Neural progenitor cell (in vitro differentiated cells): ENCODE measurements around the gene TMEM121B. TPM values are rescaled to one million over a fixed set of nuclear protein-coding genes. Genes with fewer than 3 reads are reported as not detected.

Experiments
- DNase-seq: peaks from one replicate; pipeline ENCODE4 v3.0.0-alpha.2; 2016; ENCODE audit warnings: low spot score
- H2AFZ ChIP-seq: fragments of 200-600 bp; sonication (generic); replicated peaks from 2 replicates; pipeline ENCODE4 v1.6.1; 2016; ENCODE audit warnings: antibody characterized with exemption
- H3F3A ChIP-seq: fragments of 200-600 bp; sonication (generic); 2 replicates; pipeline ENCODE4 v1.6.1; 2016; ENCODE audit warnings: antibody characterized with exemption, low read depth
- H3K27ac ChIP-seq: fragments of 200-600 bp; sonication (generic); 2 replicates; pipeline ENCODE4 v1.5.1; 2016; ENCODE audit warnings: mild to moderate bottlenecking
- H3K27me3 ChIP-seq: fragments of 200-600 bp; sonication (generic); 2 replicates; pipeline ENCODE4 v1.6.1; 2016; ENCODE audit warnings: mild to moderate bottlenecking, moderate library complexity
- H3K36me3 ChIP-seq: fragments of 200-600 bp; sonication (generic); 2 replicates; pipeline ENCODE4 v1.5.1; 2016
- H3K4me1 ChIP-seq: fragments of 200-600 bp; sonication (generic); 2 replicates; pipeline ENCODE4 v1.6.1; 2016; ENCODE audit warnings: mixed run types
- H3K4me2 ChIP-seq: fragments of 200-600 bp; sonication (generic); 2 replicates; pipeline ENCODE4 v1.6.1; 2016
- H3K4me3 ChIP-seq: fragments of 200-600 bp; sonication (generic); 2 replicates; pipeline ENCODE4 v1.5.1; 2016
- H3K79me2 ChIP-seq: fragments of 200-600 bp; sonication (generic); 2 replicates; pipeline ENCODE4 v1.6.1; 2016; ENCODE audit warnings: low read depth
- H3K9ac ChIP-seq: fragments of 200-600 bp; sonication (generic); 2 replicates; pipeline ENCODE4 v1.6.1; 2016
- H3K9me3 ChIP-seq: fragments of 200-600 bp; sonication (generic); 2 replicates; pipeline ENCODE4 v1.5.1; 2016; ENCODE audit warnings: low read depth
- H4K20me1 ChIP-seq: fragments of 200-600 bp; sonication (generic); 2 replicates; pipeline ENCODE4 v1.6.1; 2016; ENCODE audit warnings: low read depth
- H3K27ac Mint-ChIP-seq: 3 replicates; pipeline ENCODE4 v1.8.0; 2021; ENCODE audit warnings: mixed read lengths
- H3K27me3 Mint-ChIP-seq: 2 replicates; pipeline ENCODE4 v1.8.0; 2022; ENCODE audit warnings: low read depth, mild to moderate bottlenecking, inconsistent platforms, moderate library complexity, mixed read lengths; ENCODE audit not compliant: insufficient read depth
- H3K36me3 Mint-ChIP-seq: 3 replicates; pipeline ENCODE4 v1.8.0; 2021; ENCODE audit warnings: mixed read lengths
- H3K4me1 Mint-ChIP-seq: 3 replicates; pipeline ENCODE4 v1.8.0; 2021; ENCODE audit warnings: mixed read lengths
- H3K4me3 Mint-ChIP-seq: 3 replicates; pipeline ENCODE4 v1.8.0; 2021; ENCODE audit warnings: mild to moderate bottlenecking, moderate library complexity, mixed read lengths
- H3K9me3 Mint-ChIP-seq: 3 replicates; pipeline ENCODE4 v1.8.0; 2020; ENCODE audit warnings: mixed read lengths
- CTCF ChIP-seq: fragments of 200-600 bp; sonication (generic); IDR thresholded peaks from 2 replicates; pipeline ENCODE4 v1.5.1; 2017; ENCODE audit warnings: antibody characterized with exemption, mild to moderate bottlenecking
- EZH2 ChIP-seq: fragments of 200-600 bp; sonication (generic); IDR thresholded peaks from 2 replicates; pipeline ENCODE4 v1.6.1; 2017; ENCODE audit warnings: antibody characterized with exemption, mild to moderate bottlenecking, moderate library complexity
- EZH2phosphoT487 ChIP-seq: fragments of 200-600 bp; sonication (generic); IDR thresholded peaks from 2 replicates; pipeline ENCODE4 v1.6.1; 2017; ENCODE audit warnings: antibody characterized with exemption
- total RNA-seq: library from RNA; depleted of rRNA; stranded (reverse); fragments of >200 nt; gene quantifications from 2 replicates; pipeline ENCODE4 v1.2.3, GENCODE V29; 2015; ENCODE audit warnings: low replicate concordance

Gene TMEM121B
- total RNA-seq, 1 donor from 2014 or later, result 2.8 TPM

- no peak overlapping the region for H3K27ac ChIP-seq
Measured at GRCh38 chr22:17118342-17118741, 2.8 kb downstream of the TMEM121B start.

GRCh38 chr22:17117890-17118289 lies 3.3 kb downstream of the TMEM121B start:
- Mint-ChIP-seq H3K9me3 (peaks cover 4% of the 10 kb centered on the region), H3K27me3 (peaks cover 19% of the 10 kb centered on the region), H3K4me1 (peaks cover 29% of the 10 kb centered on the region), H3K27ac (no peak overlapping the region), H3K4me3 (peak overlapping the region; percentile 41), H3K36me3 (peaks cover 5% of the 10 kb centered on the region)
- H3K27me3 ChIP-seq, result peaks cover 10% of the 10 kb centered on the region
- TF ChIP-seq CTCF (no peak), EZH2 (no peak), EZH2phosphoT487 (no peak)
- H3K4me3 ChIP-seq, result no peak overlapping the region
- no peaks in the 10 kb centered on the region for H3K9me3 ChIP-seq
- no peaks in the 10 kb centered on the region for H3K79me2 ChIP-seq
- H3F3A ChIP-seq, result peaks cover 47% of the 10 kb centered on the region
- peaks cover 38% of the 10 kb centered on the region for H4K20me1 ChIP-seq
- DNase-seq, result no peak
- no peak overlapping the region for H3K9ac ChIP-seq
- no peak overlapping the region for H3K27ac ChIP-seq
- H3K36me3 ChIP-seq, result no peaks in the 10 kb centered on the region
- no peak overlapping the region for H2AFZ ChIP-seq
- H3K4me1 ChIP-seq, result peaks cover 31% of the 10 kb centered on the region
- peak overlapping the region; percentile 66 for H3K4me2 ChIP-seq

More at GRCh38 chr22:17118342-17118741, 2.8 kb downstream of the TMEM121B start:
- no peaks in the 10 kb centered on the region for H3K79me2 ChIP-seq
- no peak overlapping the region for H3K4me3 ChIP-seq
- peaks cover 10% of the 10 kb centered on the region for H3K27me3 ChIP-seq
- H3K27ac Mint-ChIP-seq, result no peak overlapping the region
- H3K4me1 ChIP-seq, result peaks cover 31% of the 10 kb centered on the region
- no peaks in the 10 kb centered on the region for H3K9me3 ChIP-seq
- peak overlapping the region; percentile 79 for H3K4me3 Mint-ChIP-seq
- no peak for DNase-seq
- no peak overlapping the region for H3K9ac ChIP-seq
- H3F3A ChIP-seq, result peaks cover 47% of the 10 kb centered on the region
- H3K36me3 Mint-ChIP-seq, result peaks cover 5% of the 10 kb centered on the region
- peaks cover 25% of the 10 kb centered on the region for H3K4me1 Mint-ChIP-seq
- H4K20me1 ChIP-seq, result peaks cover 38% of the 10 kb centered on the region
- peaks cover 4% of the 10 kb centered on the region for H3K9me3 Mint-ChIP-seq
- H2AFZ ChIP-seq, result no peak overlapping the region
- H3K27me3 Mint-ChIP-seq, result peaks cover 18% of the 10 kb centered on the region
- peak overlapping the region; percentile 66 for H3K4me2 ChIP-seq
- TF ChIP-seq CTCF, result no peak
- H3K36me3 ChIP-seq, result no peaks in the 10 kb centered on the region

- H3K27ac ChIP-seq, result peak overlapping the region; percentile 69
- H3K9me3 ChIP-seq, result no peaks in the 10 kb centered on the region
- peaks cover 38% of the 10 kb centered on the region for H4K20me1 ChIP-seq
- peaks cover 31% of the 10 kb centered on the region for H3K4me1 ChIP-seq
- H3K4me3 Mint-ChIP-seq, result no peak overlapping the region
- no peak overlapping the region for H2AFZ ChIP-seq
- H3K27ac Mint-ChIP-seq, result no peak overlapping the region
- peaks cover 5% of the 10 kb centered on the region for H3K36me3 Mint-ChIP-seq
- no peak overlapping the region for H3K4me3 ChIP-seq
- H3F3A ChIP-seq, result peaks cover 47% of the 10 kb centered on the region
- no peak for DNase-seq
- peak overlapping the region; percentile 66 for H3K4me2 ChIP-seq
- H3K9ac ChIP-seq, result no peak overlapping the region
- peaks cover 4% of the 10 kb centered on the region for H3K9me3 Mint-ChIP-seq
- H3K79me2 ChIP-seq, result no peaks in the 10 kb centered on the region
- no peak for TF ChIP-seq EZH2phosphoT487
- no peak for TF ChIP-seq CTCF
- TF ChIP-seq EZH2, result no peak
- peaks cover 17% of the 10 kb centered on the region for H3K27me3 Mint-ChIP-seq
- H3K36me3 ChIP-seq, result no peaks in the 10 kb centered on the region
- peaks cover 32% of the 10 kb centered on the region for H3K4me1 Mint-ChIP-seq
- peaks cover 10% of the 10 kb centered on the region for H3K27me3 ChIP-seq
Measured at GRCh38 chr22:17117400-17117799, 3.8 kb downstream of the TMEM121B start.
